Panc1 (cell line): Measurements from ENCODE around the gene PLCL1. TPM values are rescaled to one million over a fixed set of nuclear protein-coding genes. Genes with fewer than 3 reads are reported as not detected.

ENCODE experiments used
- ATAC-seq: fragments of 200-7000 bp; cut with Tn5 transposase; 2 replicates; pipeline ENCODE4 v1.9.1; 2020; ENCODE audit warnings: mild to moderate bottlenecking, moderate library complexity
- BruUV-seq: library from RNA; stranded (reverse); fragments of 400-500 nt; replicated peaks from 2 replicates; lab custom pipeline; 2021; lab: Mats Ljungman, UMichigan
- CTCF ChIA-PET: fragments of 300-600 bp; sonication (Branson Sonifier 250); formaldehyde crosslinking; loops from one replicate; lab custom pipeline; 2022; ENCODE audit warnings: antibody characterized with exemption; lab: Charles Lee
- POLR2A ChIA-PET: fragments of 300-600 bp; sonication (Branson Sonifier 250); formaldehyde crosslinking; loops from one replicate; lab custom pipeline; 2022; ENCODE audit warnings: antibody characterized with exemption; lab: Charles Lee
- DNase-seq: peaks from one replicate; pipeline ENCODE4 v3.0.0-alpha.2; 2010; ENCODE audit warnings: low read depth, low spot score
- H3K27ac ChIP-seq: 2 replicates; pipeline ENCODE4 v1.5.1; 2011; ENCODE audit warnings: mild to moderate bottlenecking, low read length, inconsistent platforms
- H3K27me3 ChIP-seq: fragments of 200-500 bp; sonication (Bioruptor generic); 2 replicates; pipeline ENCODE4 v1.6.0; 2014; ENCODE audit warnings: low read length, inconsistent platforms; ENCODE audit not compliant: control insufficient read depth, insufficient read depth
- H3K36me3 ChIP-seq: fragments of 200-500 bp; sonication (Bioruptor generic); 2 replicates; pipeline ENCODE4 v1.5.1; 2014; ENCODE audit warnings: inconsistent platforms, mild to moderate bottlenecking, low read length, moderate library complexity; ENCODE audit not compliant: control insufficient read depth, insufficient read depth
- H3K4me1 ChIP-seq: 2 replicates; pipeline ENCODE4 v1.5.1; 2011; ENCODE audit warnings: inconsistent platforms, mild to moderate bottlenecking, low read length, moderate library complexity; ENCODE audit not compliant: control insufficient read depth, insufficient read depth
- H3K4me3 ChIP-seq, 2 experiments: 2 replicates each; pipeline ENCODE4 v1.5.1; 2011 to 2012; ENCODE audit warnings: low read depth in 2 of 2, low read length in 2 of 2, mild to moderate bottlenecking in 2 of 2, inconsistent platforms in 1 of 2, moderate library complexity in 1 of 2
- H3K9me3 ChIP-seq: fragments of 200-500 bp; sonication (Bioruptor generic); 2 replicates; pipeline ENCODE4 v1.5.1; 2014; ENCODE audit warnings: low read depth, mild to moderate bottlenecking, inconsistent platforms, low read length, moderate library complexity; ENCODE audit not compliant: control insufficient read depth, insufficient read depth
- CTCF ChIP-seq: fragments of 450-650 bp; IDR thresholded peaks from 2 replicates; pipeline ENCODE4 v1.5.1; 2017; ENCODE audit warnings: mild to moderate bottlenecking
- POLR2AphosphoS5 ChIP-seq: IDR thresholded peaks from 2 replicates; pipeline ENCODE4 v1.6.1; 2012; ENCODE audit warnings: mild to moderate bottlenecking, low read depth, low read length, moderate library complexity
- REST ChIP-seq, 2 experiments: IDR thresholded peaks; 2 replicates each; pipeline ENCODE4 v1.6.1; 2011 to 2012; ENCODE audit warnings: low read depth in 2 of 2, control low read depth in 1 of 2, low read length in 1 of 2, mild to moderate bottlenecking in 1 of 2, moderate library complexity in 1 of 2; ENCODE audit not compliant: insufficient read depth in 1 of 2
- SIN3A ChIP-seq: IDR thresholded peaks from 2 replicates; pipeline ENCODE4 v1.6.1; 2012; ENCODE audit warnings: low read depth, mild to moderate bottlenecking, low read length, moderate library complexity, borderline replicate concordance; ENCODE audit not compliant: insufficient read depth
- TCF7L2 ChIP-seq: IDR thresholded peaks from 2 replicates; pipeline ENCODE4 v1.6.1; 2011; ENCODE audit warnings: mild to moderate bottlenecking, low read depth, low read length, inconsistent platforms
- in situ Hi-C: cut with HindIII; loops from 2 replicates; pipeline ENCODE4 v1.10.0; 2016; ENCODE audit warnings: low sequenced_read_pairs, low pct_unique_long_range_greater_than_20kb
- intact Hi-C: fragments of 100-400 bp; cut with micrococcal nuclease; formaldehyde crosslinking; loops from one replicate; pipeline ENCODE4 v1.10.0; 2022; ENCODE audit not compliant: unreplicated experiment
- total RNA-seq: library from RNA; stranded (reverse); gene quantifications from one replicate; pipeline ENCODE4 v1.2.1, GENCODE V29; 2021; ENCODE audit not compliant: unreplicated experiment

PLCL1 gene
- total RNA-seq, 1 experiment from 2014 or later: not detected

- H3K4me1 ChIP-seq: no peaks in the 10 kb centered on the region
- no peaks in the 10 kb centered on the region; the same call in none of the 2 replicates for H3K27me3 ChIP-seq
- no TSS peak for BruUV-seq
- CTCF ChIA-PET: no interaction called here
- no peak for TF ChIP-seq REST (IDR thresholded peaks at IDR 0.05; ENCODE audit: insufficient read depth in 1 of 2, low read depth in 2 of 2, low read length in 1 of 2)
- TF ChIP-seq TCF7L2: no peak
- no peak for TF ChIP-seq POLR2AphosphoS5
- no peak for TF ChIP-seq SIN3A
- no peak for TF ChIP-seq CTCF
- in situ Hi-C loops (no loop called here), intact Hi-C loops (no loop called here)
- H3K27ac ChIP-seq: no peak overlapping the region
- ATAC-seq: no peak
- POLR2A ChIA-PET: no interaction called here
- H3K36me3 ChIP-seq: no peaks in the 10 kb centered on the region
- DNase-seq: no peak
- H3K9me3 ChIP-seq: no peaks in the 10 kb centered on the region
- no peak overlapping the region for H3K4me3 ChIP-seq
These were observed 258.8 kb downstream of the PLCL1 start for GRCh38 chr2:198063242-198063641.

- in situ Hi-C loops: no loop called here
- H3K4me1 ChIP-seq: no peaks in the 10 kb centered on the region
- TF ChIP-seq TCF7L2 (no peak), SIN3A (no peak), POLR2AphosphoS5 (no peak)
- no peaks in the 10 kb centered on the region for H3K9me3 ChIP-seq
- DNase-seq: no peak
- no peaks in the 10 kb centered on the region for H3K36me3 ChIP-seq
- intact Hi-C loops: no loop called here
- BruUV-seq: no TSS peak
- no peak overlapping the region for H3K27ac ChIP-seq
- ChIA-PET POLR2A (no interaction called here), CTCF (no interaction called here)
- no peak overlapping the region for H3K4me3 ChIP-seq
- no peak for ATAC-seq
- H3K27me3 ChIP-seq: no peaks in the 10 kb centered on the region; the same call in none of the 2 replicates
These were observed 260.9 kb downstream of the PLCL1 start for GRCh38 chr2:198065322-198065721.

- CTCF ChIA-PET: no interaction called here
These were observed 262.2 kb downstream of the PLCL1 start for GRCh38 chr2:198066597-198066996.

More at GRCh38 chr2:198066597-198066996, 262.2 kb downstream of the PLCL1 start:
- intact Hi-C loops (no loop called here), in situ Hi-C loops (no loop called here)
- Histone ChIP-seq H3K4me3 (no peak overlapping the region), H3K27ac (no peak overlapping the region), H3K4me1 (no peaks in the 10 kb centered on the region), H3K27me3 (no peaks in the 10 kb centered on the region; the same call in 1 of the 2 replicates), H3K36me3 (no peaks in the 10 kb centered on the region), H3K9me3 (no peaks in the 10 kb centered on the region)
- ATAC-seq (no peak), DNase-seq (no peak)
- POLR2A ChIA-PET: no interaction called here
- TF ChIP-seq TCF7L2: no peak
- no peak for TF ChIP-seq POLR2AphosphoS5
- TF ChIP-seq CTCF: no peak
- no peak for TF ChIP-seq SIN3A
- no peak for TF ChIP-seq REST (IDR thresholded peaks at IDR 0.05; ENCODE audit: insufficient read depth in 1 of 2, low read depth in 2 of 2, low read length in 1 of 2)
- no TSS peak for BruUV-seq
